ENCODE data around the gene CORO2B.

The CORO2B gene

GRCh38 chr15:68574046-68574445, 4.7 kb upstream of the CORO2B start:
- H3K4me3 ChIP-seq (ENCODE audit: low read length): no peak overlapping the region
- no peak for TF ChIP-seq CTCF (conservative IDR thresholded peaks at IDR 0.05; ENCODE audit: low read depth, low read length)
- DNase-seq (ENCODE audit: low read depth): no peak

- no peak for TF ChIP-seq CTCF (conservative IDR thresholded peaks at IDR 0.05; ENCODE audit: low read depth, low read length)
- DNase-seq (ENCODE audit: low read depth): no peak
- H3K4me3 ChIP-seq (ENCODE audit: low read length): no peak overlapping the region
These were observed 4.2 kb upstream of the CORO2B start for GRCh38 chr15:68574629-68575028.

- no peak for DNase-seq (ENCODE audit: low read depth)
- no peak for TF ChIP-seq CTCF (conservative IDR thresholded peaks at IDR 0.05; ENCODE audit: low read depth, low read length)
- no peak overlapping the region for H3K4me3 ChIP-seq (ENCODE audit: low read length)
These were observed 2.4 kb upstream of the CORO2B start for GRCh38 chr15:68576235-68576892.

- TF ChIP-seq CTCF (conservative IDR thresholded peaks at IDR 0.05; ENCODE audit: low read depth, low read length): peak; percentile 42
- DNase-seq (ENCODE audit: low read depth): no peak
- H3K4me3 ChIP-seq (ENCODE audit: low read length): peak overlapping the region; percentile 40
These were observed 416 bp upstream of the CORO2B start for GRCh38 chr15:68578175-68578979.

GRCh38 chr15:68580026-68580882, 1.5 kb downstream of the CORO2B start:
- no peak for DNase-seq (ENCODE audit: low read depth)
- TF ChIP-seq CTCF (conservative IDR thresholded peaks at IDR 0.05; ENCODE audit: low read depth, low read length): no peak
- H3K4me3 ChIP-seq (ENCODE audit: low read length): peak overlapping the region; percentile 39

GRCh38 chr15:68580883-68581155, 2.0 kb downstream of the CORO2B start:
- no peak overlapping the region for H3K4me3 ChIP-seq (ENCODE audit: low read length)
- no peak for DNase-seq (ENCODE audit: low read depth)
- no peak for TF ChIP-seq CTCF (conservative IDR thresholded peaks at IDR 0.05; ENCODE audit: low read depth, low read length)
